Activated CD4-positive, alpha-beta memory T cell treated with anti-CD3 and anti-CD28 coated beads, Interleukin-2, amount 10 ng/mL, durations not matched to agents 7 days and 5 days (primary cell): Measurements from ENCODE around the gene GPRIN2. TPM values are rescaled to one million over a fixed set of nuclear protein-coding genes. Genes with fewer than 3 reads are reported as not detected.
"Not testable (repeated sequence)": the region's sequence is repeated elsewhere in the genome, so short reads cannot be mapped to it uniquely, and the experiment has no call there.

ENCODE experiments used
- CTCF ChIA-PET: fragments of 350-600 bp; sonication (Branson Sonifier 250); formaldehyde crosslinking; loops from one replicate; lab custom pipeline; 2021; ENCODE audit warnings: antibody characterized with exemption, inconsistent platforms; lab: Charles Lee
- POLR2A ChIA-PET: fragments of 350-600 bp; sonication (Branson Sonifier 250); formaldehyde crosslinking; loops from one replicate; lab custom pipeline; 2021; ENCODE audit warnings: antibody characterized with exemption; lab: Charles Lee
- DNase-seq: peaks from one replicate; pipeline ENCODE4 v3.0.0-alpha.2; 2020
- H3K27ac Mint-ChIP-seq: one replicate; pipeline ENCODE4 v1.8.0; 2021; ENCODE audit warnings: mild to moderate bottlenecking, mixed read lengths
- H3K27me3 Mint-ChIP-seq: one replicate; pipeline ENCODE4 v1.8.0; 2021; ENCODE audit warnings: mixed read lengths
- H3K36me3 Mint-ChIP-seq: one replicate; pipeline ENCODE4 v1.8.0; 2021; ENCODE audit warnings: low read depth, mixed read lengths
- H3K4me1 Mint-ChIP-seq: one replicate; pipeline ENCODE4 v1.8.0; 2021; ENCODE audit warnings: mixed read lengths
- H3K4me3 Mint-ChIP-seq: one replicate; pipeline ENCODE4 v1.8.0; 2021; ENCODE audit warnings: mild to moderate bottlenecking, mixed read lengths
- H3K9me3 Mint-ChIP-seq: one replicate; pipeline ENCODE4 v1.8.0; 2021; ENCODE audit warnings: mixed read lengths
- total RNA-seq, 2 experiments: library from RNA; stranded (reverse); gene quantifications; one replicate each; pipeline ENCODE4 v1.2.3, GENCODE V29; 2021

Gene GPRIN2
- total RNA-seq, 2 experiments from 2014 or later = not detected

DNA sequence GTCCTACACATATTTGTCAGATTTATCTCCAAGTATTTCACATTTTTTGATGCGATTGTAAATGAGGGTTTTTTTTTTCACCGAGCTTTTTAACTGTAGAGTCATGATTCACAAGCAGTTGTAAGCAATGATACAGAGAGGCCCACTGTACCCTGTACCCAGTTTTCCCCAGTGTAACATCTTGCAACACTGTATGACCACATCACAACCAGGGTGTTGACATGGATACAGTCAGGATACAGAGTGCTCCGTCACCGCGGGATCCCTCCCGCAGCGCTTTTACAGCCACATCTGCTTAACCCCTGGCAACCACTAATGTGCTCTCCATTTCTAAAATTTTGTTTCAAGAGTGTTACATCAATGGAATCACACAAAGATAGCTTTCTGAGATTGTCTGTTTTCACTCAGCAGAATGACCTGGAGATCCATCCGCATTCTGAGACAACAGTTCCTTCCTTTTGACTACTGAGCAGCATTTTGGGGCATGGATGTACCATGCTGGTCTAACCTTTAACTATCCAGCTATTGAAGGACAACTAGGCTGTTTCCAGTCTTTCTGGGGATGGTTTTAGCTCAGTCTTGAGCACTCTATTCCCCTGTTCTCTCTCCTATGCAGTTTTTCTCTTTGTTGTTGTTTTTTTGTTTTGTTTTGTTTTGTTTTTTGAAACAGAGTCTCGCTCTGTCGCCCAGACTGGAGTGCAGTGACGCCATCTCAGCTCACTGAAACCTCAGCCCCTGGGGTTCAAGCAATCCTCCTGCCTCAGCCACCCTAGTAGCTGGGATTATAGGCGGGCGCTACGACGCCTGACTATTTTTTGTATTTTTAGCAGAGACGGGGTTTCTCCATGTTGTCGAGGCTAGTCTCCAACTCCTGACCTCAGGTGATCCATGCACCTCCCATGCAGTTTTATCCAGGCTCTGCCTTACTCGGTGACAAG lies 25.9 kb downstream of the GPRIN2 start:
- H3K27me3 Mint-ChIP-seq = peaks cover 2% of the 10 kb centered on the region
- H3K27ac Mint-ChIP-seq = no peak overlapping the region
- H3K36me3 Mint-ChIP-seq = no peaks in the 10 kb centered on the region
- no peak overlapping the region for H3K4me3 Mint-ChIP-seq
- ChIA-PET CTCF (interaction anchor here (0.6 to 1.4 kb wide), 3 partner anchors 8 to 14 kb away, joined by 3 to 5 read pairs (median 3); no protein-coding TSS in a partner anchor), POLR2A (no interaction called here)
- no peaks in the 10 kb centered on the region for H3K4me1 Mint-ChIP-seq
- no peak for DNase-seq
- no peaks in the 10 kb centered on the region for H3K9me3 Mint-ChIP-seq

DNA sequence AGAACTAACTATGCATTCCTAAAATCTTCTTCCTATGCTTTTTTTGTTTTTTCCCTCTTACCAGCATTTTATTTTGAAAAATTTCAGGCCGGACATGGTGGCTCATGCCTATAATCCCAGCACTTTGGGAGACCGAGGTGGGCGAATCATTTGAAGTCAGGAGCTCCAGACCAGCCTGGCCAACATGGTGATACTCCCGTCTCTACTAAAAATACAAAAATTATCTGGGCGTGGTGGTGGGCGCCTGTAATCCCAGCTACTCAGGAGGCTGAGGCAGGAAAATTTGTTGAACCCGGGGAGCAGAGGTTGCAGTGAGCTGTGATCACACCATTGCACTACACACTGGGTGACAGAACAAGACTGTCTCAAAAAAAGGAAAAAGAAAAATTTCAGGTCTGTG lies 26.7 kb downstream of the GPRIN2 start:
- H3K27me3 Mint-ChIP-seq, H3K4me3 Mint-ChIP-seq, H3K4me1 Mint-ChIP-seq, DNase-seq, H3K9me3 Mint-ChIP-seq, H3K27ac Mint-ChIP-seq, H3K36me3 Mint-ChIP-seq, POLR2A ChIA-PET: not testable (repeated sequence)
- CTCF ChIA-PET = interaction anchor here (1.3 kb wide), 1 partner anchor 9 kb away, joined by 3 read pairs; no protein-coding TSS in a partner anchor

DNA sequence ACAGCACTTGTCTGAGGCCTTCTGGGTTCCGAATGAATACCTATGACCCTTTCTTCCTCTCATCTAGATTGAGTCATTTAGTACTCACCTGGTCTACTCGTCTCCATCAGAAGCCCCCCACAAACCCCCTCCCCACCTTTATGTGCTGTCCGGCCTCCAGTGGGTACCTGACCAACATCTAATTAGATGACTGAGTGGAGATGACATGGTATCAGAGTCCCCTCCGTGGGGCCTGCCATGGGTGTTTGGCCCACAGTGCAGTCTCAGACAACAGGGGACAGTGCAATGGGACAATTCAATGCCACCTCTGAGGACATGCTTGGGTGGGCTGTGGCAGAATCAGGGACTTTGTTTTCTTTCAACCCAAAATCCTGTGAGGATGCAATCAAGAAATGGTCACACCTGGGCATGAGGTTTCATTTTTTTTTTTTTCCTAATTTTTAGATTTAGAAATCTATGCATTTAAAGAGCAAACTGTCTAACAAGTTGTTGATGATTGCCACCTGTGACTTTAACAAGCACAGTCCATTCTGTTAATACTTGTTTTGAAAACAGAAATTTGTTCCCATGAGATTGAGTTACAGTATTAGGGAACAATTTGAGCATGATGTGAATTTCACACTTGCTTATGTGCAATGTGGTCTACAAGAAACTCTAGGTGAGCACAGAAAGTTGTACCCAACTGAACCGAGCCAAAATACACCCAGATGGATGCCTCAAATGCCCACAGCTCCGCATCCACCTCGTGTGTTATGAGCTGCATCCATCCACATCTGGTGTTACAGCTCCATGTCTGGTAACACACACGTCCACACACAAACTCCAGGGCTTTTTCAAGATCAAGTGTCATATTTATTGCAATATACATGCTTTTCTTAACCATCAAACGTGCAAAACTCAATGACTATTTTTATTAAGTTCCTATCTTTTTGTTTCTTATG lies 27.5 kb downstream of the GPRIN2 start:
- ChIA-PET POLR2A (no interaction called here), CTCF (no interaction called here)
- no peaks in the 10 kb centered on the region for H3K4me1 Mint-ChIP-seq
- no peak for DNase-seq
- H3K9me3 Mint-ChIP-seq = no peaks in the 10 kb centered on the region
- no peak overlapping the region for H3K4me3 Mint-ChIP-seq
- peaks cover 2% of the 10 kb centered on the region for H3K27me3 Mint-ChIP-seq
- no peak overlapping the region for H3K27ac Mint-ChIP-seq
- no peaks in the 10 kb centered on the region for H3K36me3 Mint-ChIP-seq

DNA sequence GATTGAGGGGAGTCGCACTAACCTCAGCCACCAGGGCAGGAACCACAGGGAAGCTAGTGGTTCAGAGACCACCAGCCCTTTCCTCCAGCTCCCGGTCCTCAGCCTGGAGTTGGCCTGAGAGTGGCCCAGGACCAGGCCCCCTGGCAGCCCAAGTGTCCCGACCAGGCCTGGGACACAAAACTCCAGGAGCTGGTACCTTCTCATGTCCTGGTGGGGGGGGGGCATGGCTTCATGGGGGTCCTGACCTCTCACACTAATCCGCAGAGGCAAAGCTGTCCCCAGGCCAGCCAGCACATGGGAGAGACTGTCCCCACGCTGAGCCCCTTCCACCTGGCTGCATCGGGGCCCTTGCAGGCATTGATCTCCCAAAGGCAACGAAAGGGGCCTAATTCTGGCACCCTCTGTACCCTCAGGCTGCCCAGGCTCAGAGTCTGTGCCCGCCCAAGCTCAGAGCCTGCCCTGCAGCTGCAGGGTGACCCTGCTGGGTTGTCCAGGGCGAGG lies 28.2 kb downstream of the GPRIN2 start:
- Mint-ChIP-seq H3K4me3 (no peak overlapping the region), H3K27me3 (peaks cover 2% of the 10 kb centered on the region), H3K4me1 (no peaks in the 10 kb centered on the region), H3K27ac (no peak overlapping the region), H3K36me3 (no peaks in the 10 kb centered on the region), H3K9me3 (no peaks in the 10 kb centered on the region)
- CTCF ChIA-PET = no interaction called here
- DNase-seq = no peak
- POLR2A ChIA-PET = no interaction called here

DNA sequence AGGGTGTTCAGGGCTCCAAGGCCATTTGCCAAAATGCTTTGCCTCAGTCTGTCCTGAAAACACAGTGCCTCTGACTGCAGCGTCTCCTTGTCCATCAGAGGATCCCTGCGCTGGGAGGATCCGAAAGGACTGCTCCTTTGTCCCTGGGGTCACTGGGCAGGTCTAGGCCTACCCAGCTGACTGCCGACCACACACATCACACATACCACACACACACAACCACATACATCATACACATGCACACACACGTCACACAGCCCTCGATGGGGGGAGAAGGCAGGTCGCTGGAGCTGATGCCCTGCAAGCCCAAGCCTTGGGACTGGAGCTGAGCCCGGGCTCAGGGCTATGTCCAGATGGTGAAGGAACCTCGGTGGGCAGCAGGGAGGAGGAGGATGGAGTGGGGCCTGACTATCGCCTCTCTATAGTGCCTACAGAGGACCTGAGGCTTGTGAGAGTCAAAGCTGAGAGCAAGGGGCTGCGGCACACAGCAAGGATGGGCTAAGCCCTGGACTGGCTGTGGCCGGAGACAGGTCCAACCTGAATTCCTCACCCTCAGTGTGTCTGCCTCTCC lies 29.1 kb downstream of the GPRIN2 start:
- POLR2A ChIA-PET = no interaction called here
- H3K4me1 Mint-ChIP-seq = no peaks in the 10 kb centered on the region
- DNase-seq = no peak
- no peak overlapping the region for H3K27ac Mint-ChIP-seq
- H3K36me3 Mint-ChIP-seq = no peaks in the 10 kb centered on the region
- H3K9me3 Mint-ChIP-seq = no peaks in the 10 kb centered on the region
- CTCF ChIA-PET = no interaction called here
- H3K27me3 Mint-ChIP-seq = peaks cover 2% of the 10 kb centered on the region
- H3K4me3 Mint-ChIP-seq = no peak overlapping the region

DNA sequence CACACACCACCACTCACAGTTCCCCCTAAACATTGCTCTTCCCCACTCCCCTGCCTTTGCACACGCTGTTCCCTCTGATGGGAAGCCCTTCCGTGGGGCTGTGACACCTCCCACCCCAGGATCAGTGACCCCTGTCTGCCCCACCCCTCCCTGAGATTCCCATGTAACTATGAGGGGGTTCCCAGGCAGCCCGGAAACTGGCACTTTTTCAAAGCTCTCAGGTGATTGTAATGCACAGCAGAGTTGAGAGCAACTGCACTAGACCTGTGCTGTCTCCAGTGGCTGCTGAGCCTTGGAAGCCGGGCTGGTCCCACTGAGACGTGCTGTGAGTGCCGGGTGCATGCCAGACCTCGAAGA lies 29.8 kb downstream of the GPRIN2 start:
- ChIA-PET POLR2A (no interaction called here), CTCF (no interaction called here)

DNA sequence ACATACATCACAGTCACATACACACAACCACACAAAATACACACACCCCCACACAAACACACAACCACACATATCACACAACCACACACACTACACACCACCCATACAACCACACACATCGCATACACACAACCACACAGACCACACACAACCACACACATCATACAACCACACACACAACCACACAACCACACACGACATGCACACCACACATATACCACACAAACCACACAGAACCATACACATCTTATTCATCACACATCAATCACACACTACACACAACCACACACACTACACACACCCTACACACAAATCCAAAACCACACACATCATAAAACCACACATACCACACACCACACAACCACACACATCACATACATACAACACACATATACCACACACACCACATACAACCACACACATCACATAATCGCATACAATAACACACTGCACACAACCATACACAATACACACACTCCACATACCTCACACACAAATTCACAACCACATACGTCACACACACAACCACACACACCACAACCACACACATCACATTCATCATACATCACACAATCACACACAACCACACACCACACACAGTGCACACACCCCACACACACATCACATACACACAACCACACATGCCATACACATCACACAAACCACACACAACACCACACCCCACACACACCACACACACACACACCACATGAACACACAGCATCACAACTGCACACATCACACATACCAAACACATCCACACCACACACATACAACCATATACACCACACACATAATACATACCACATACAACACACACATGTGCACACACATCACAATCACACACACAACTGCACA lies 30.4 kb downstream of the GPRIN2 start:
- ChIA-PET CTCF (no interaction called here), POLR2A (no interaction called here)
- H3K9me3 Mint-ChIP-seq = no peaks in the 10 kb centered on the region
- H3K27me3 Mint-ChIP-seq = no peaks in the 10 kb centered on the region
- no peaks in the 10 kb centered on the region for H3K4me1 Mint-ChIP-seq
- H3K27ac Mint-ChIP-seq = no peak overlapping the region
- H3K36me3 Mint-ChIP-seq = no peaks in the 10 kb centered on the region
- no peak for DNase-seq
- no peak overlapping the region for H3K4me3 Mint-ChIP-seq

More for the DNA sequence above, 29.8 kb downstream of the GPRIN2 start:
- H3K9me3 Mint-ChIP-seq = no peaks in the 10 kb centered on the region
- no peaks in the 10 kb centered on the region for H3K4me1 Mint-ChIP-seq
- no peaks in the 10 kb centered on the region for H3K36me3 Mint-ChIP-seq
- DNase-seq = no peak
- H3K4me3 Mint-ChIP-seq = no peak overlapping the region
- peaks cover 2% of the 10 kb centered on the region for H3K27me3 Mint-ChIP-seq
- H3K27ac Mint-ChIP-seq = no peak overlapping the region

DNA sequence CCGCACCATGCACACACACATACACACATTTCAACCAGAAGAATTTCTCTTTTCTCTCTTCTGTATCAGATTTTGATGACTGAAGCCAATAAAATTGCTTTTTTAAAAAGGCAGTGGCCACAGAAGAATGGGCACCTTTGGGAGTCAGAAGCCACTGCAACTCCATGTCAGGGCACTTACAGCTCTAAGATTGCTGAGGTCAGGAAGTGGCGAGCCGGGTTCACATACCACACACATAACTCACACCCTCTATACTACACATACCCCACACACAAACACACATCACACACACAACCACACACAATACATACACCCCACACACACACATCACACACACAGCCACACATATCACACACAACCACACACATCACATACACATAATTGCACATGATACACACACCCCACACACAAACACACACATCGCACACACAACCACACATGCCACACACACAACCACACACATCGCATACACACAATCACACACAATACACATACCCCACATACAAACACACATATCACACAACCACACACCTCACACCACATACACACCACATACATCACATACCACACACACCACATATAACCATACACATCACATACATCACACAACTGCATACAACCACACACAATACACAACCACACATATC lies 31.2 kb downstream of the GPRIN2 start:
- Mint-ChIP-seq H3K27me3 (no peaks in the 10 kb centered on the region), H3K36me3 (no peaks in the 10 kb centered on the region), H3K4me3 (no peak overlapping the region), H3K9me3 (no peaks in the 10 kb centered on the region), H3K4me1 (no peaks in the 10 kb centered on the region), H3K27ac (no peak overlapping the region)
- peak; percentile 34 for DNase-seq
- ChIA-PET CTCF (no interaction called here), POLR2A (no interaction called here)

DNA sequence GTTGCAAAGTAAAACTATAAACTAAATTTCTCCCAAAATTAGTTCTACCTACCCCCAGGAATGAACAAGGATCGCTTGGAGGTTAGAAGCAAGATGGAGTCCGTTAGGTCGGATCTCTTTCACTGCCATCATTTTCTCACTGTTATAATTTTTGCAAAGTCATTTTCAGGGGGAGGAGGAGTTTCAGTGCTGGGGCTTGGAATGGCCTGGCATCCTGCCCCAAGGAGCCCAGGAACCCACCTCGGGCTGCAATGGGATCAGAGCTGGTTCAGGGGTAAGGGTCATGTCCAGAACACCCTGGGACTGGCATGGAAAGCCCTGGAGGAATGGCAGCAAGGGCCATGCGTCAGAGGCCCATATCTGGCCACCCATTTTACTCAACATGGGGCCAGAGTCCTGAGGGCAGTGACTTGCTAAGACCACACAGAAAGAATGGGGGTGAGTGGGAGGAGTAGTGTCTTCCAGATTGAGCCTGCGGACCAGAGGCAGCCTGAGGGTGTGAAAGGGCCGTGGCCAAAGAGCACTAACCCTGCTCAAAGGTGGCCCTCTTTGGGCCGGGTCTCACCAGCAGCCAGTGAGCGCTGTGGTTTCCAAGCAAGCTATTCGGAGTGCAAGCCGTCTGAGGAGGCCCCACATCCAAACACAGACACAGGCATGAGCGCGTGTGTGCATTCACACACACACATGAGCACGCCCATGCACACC lies 31.8 kb downstream of the GPRIN2 start:
- Mint-ChIP-seq H3K27me3 (no peaks in the 10 kb centered on the region), H3K4me3 (no peak overlapping the region), H3K4me1 (no peaks in the 10 kb centered on the region), H3K9me3 (no peaks in the 10 kb centered on the region), H3K27ac (no peak overlapping the region), H3K36me3 (no peaks in the 10 kb centered on the region)
- no peak for DNase-seq
- POLR2A ChIA-PET = no interaction called here
- CTCF ChIA-PET = no interaction called here

DNA sequence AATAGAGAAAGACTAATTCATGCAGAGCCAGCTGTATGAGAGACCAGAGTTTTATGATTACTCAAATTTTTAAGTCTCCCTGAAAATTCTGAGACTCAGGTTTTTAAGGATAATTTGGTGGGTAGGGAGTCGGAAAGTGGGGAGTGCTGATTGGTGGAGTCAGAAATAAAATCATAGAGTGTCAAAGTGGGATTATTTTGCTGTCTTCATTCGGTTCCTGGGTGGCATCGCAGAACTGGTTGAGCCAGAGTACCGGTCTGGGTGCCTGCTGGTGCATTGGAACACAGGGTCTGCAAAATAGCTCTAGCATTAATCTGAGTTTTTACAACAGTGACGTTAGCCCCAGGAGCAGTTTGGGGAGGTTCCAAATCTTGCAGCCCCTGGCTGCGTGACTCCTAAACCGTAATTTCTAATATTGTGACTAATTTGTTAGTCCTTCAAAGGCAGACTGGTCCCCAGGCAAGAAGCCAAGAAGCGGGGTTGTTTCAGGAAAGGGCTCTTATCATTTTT lies 32.4 kb downstream of the GPRIN2 start:
- CTCF ChIA-PET = no interaction called here
- no peaks in the 10 kb centered on the region for H3K27me3 Mint-ChIP-seq
- DNase-seq = no peak
- H3K36me3 Mint-ChIP-seq = no peaks in the 10 kb centered on the region
- H3K4me3 Mint-ChIP-seq = no peak overlapping the region
- POLR2A ChIA-PET = no interaction called here
- no peak overlapping the region for H3K27ac Mint-ChIP-seq
- no peaks in the 10 kb centered on the region for H3K9me3 Mint-ChIP-seq
- H3K4me1 Mint-ChIP-seq = no peaks in the 10 kb centered on the region

DNA sequence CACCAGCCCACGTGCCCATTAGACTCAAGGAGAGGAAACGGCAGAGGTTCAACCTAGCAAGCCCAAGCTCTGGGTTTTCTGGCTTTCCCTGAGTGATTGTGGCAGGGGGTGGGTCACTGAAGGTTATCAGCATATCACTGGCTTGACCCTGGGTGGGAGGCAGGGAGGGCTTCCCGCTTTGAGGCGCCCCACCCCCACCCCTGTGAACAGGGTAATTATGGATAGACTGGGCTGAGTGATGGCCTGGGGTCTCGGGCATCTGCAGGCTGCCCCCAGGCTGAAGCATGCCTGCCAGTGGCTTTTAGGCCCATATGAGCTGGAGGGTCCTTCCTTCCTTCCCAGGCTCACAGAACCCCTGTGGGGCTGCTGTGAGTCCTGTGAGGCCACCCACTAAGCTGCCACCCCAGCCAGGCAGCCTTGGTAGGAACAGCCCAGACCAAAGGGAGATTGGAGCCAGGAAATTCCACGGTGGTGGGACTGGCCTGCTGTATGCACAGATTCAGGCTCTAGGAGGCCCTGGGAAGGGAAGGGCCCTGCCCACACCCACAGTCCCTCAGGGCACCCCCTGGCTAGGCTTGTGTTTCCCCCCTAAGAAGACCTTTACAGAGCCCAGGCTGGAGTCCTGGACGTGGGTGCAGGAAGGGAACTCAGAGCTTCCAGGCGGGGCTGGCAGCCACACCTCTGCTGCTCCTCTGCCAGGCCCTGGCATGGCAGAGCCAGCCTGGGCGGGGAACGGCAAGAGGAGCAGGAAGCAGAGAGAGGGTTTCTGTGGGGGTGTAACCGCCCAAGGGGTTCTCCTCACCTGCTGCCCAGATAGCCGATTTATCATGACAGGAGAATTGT lies 33.1 kb downstream of the GPRIN2 start:
- no peaks in the 10 kb centered on the region for H3K4me1 Mint-ChIP-seq
- no peaks in the 10 kb centered on the region for H3K9me3 Mint-ChIP-seq
- ChIA-PET POLR2A (no interaction called here), CTCF (no interaction called here)
- no peak overlapping the region for H3K27ac Mint-ChIP-seq
- no peak overlapping the region for H3K4me3 Mint-ChIP-seq
- no peaks in the 10 kb centered on the region for H3K36me3 Mint-ChIP-seq
- no peaks in the 10 kb centered on the region for H3K27me3 Mint-ChIP-seq
- no peak for DNase-seq
